ENCODE data around the gene TGFBR3L. TPM values are rescaled to one million over a fixed set of nuclear protein-coding genes. Genes with fewer than 3 reads are reported as not detected.

TGFBR3L gene
- total RNA-seq, 1 donor from 2014 or later = not detected

GRCh38 chr19:7895565-7895964, 19.1 kb upstream of the TGFBR3L start:
- Mint-ChIP-seq H3K27me3 (ENCODE audit: unreplicated experiment) (peaks cover 8% of the 10 kb centered on the region), H3K9me3 (ENCODE audit: unreplicated experiment) (no peaks in the 10 kb centered on the region), H3K36me3 (ENCODE audit: low read depth, unreplicated experiment) (no peaks in the 10 kb centered on the region), H3K4me3 (ENCODE audit: unreplicated experiment) (no peak overlapping the region), H3K4me1 (ENCODE audit: unreplicated experiment) (no peaks in the 10 kb centered on the region), H3K27ac (ENCODE audit: unreplicated experiment) (no peak overlapping the region)
- DNase-seq (ENCODE audit: low spot score) = no peak
- TF ChIP-seq, protein P1, sequence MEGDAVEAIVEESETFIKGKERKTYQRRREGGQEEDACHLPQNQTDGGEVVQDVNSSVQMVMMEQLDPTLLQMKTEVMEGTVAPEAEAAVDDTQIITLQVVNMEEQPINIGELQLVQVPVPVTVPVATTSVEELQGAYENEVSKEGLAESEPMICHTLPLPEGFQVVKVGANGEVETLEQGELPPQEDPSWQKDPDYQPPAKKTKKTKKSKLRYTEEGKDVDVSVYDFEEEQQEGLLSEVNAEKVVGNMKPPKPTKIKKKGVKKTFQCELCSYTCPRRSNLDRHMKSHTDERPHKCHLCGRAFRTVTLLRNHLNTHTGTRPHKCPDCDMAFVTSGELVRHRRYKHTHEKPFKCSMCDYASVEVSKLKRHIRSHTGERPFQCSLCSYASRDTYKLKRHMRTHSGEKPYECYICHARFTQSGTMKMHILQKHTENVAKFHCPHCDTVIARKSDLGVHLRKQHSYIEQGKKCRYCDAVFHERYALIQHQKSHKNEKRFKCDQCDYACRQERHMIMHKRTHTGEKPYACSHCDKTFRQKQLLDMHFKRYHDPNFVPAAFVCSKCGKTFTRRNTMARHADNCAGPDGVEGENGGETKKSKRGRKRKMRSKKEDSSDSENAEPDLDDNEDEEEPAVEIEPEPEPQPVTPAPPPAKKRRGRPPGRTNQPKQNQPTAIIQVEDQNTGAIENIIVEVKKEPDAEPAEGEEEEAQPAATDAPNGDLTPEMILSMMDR (IDR thresholded peaks at IDR 0.05; ENCODE audit: unreplicated experiment) = no peak

DNA sequence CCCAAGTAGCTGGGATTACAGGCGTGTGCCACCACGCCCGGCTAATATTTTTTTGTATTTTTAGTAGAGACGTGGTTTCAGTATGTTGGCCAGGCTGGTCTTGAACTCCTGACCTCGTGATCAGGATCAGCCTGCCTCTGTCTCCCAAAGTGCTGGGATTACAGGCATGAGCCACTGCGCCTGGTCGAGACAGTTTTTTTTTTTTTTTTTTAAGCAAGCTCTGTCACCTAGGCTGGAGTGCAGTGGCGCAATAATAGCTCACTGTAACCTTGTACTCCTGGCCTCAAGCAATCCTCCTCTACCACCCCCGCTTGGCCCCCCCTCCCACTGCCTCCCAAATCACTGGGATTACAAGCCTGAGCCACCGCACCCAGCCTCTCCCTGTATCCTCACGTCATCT, 17.3 kb upstream of the TGFBR3L start:
- TF ChIP-seq, protein P1 (IDR thresholded peaks at IDR 0.05; ENCODE audit: unreplicated experiment) = no peak
- H3K27ac Mint-ChIP-seq (ENCODE audit: unreplicated experiment) = no peak overlapping the region
- no peaks in the 10 kb centered on the region for H3K9me3 Mint-ChIP-seq (ENCODE audit: unreplicated experiment)
- H3K36me3 Mint-ChIP-seq (ENCODE audit: low read depth, unreplicated experiment) = no peaks in the 10 kb centered on the region
- no peak for DNase-seq (ENCODE audit: low spot score)
- no peak overlapping the region for H3K4me3 Mint-ChIP-seq (ENCODE audit: unreplicated experiment)
- peaks cover 6% of the 10 kb centered on the region for H3K27me3 Mint-ChIP-seq (ENCODE audit: unreplicated experiment)
- no peaks in the 10 kb centered on the region for H3K4me1 Mint-ChIP-seq (ENCODE audit: unreplicated experiment)

GRCh38 chr19:7898967-7899366, 15.7 kb upstream of the TGFBR3L start:
- H3K27ac Mint-ChIP-seq (ENCODE audit: unreplicated experiment) = no peak overlapping the region
- DNase-seq (ENCODE audit: low spot score) = no peak
- no peaks in the 10 kb centered on the region for H3K4me1 Mint-ChIP-seq (ENCODE audit: unreplicated experiment)
- H3K4me3 Mint-ChIP-seq (ENCODE audit: unreplicated experiment) = no peak overlapping the region
- no peaks in the 10 kb centered on the region for H3K9me3 Mint-ChIP-seq (ENCODE audit: unreplicated experiment)
- TF ChIP-seq, protein P1 (IDR thresholded peaks at IDR 0.05; ENCODE audit: unreplicated experiment) = no peak
- H3K27me3 Mint-ChIP-seq (ENCODE audit: unreplicated experiment) = peaks cover 11% of the 10 kb centered on the region
- no peaks in the 10 kb centered on the region for H3K36me3 Mint-ChIP-seq (ENCODE audit: low read depth, unreplicated experiment)

DNA sequence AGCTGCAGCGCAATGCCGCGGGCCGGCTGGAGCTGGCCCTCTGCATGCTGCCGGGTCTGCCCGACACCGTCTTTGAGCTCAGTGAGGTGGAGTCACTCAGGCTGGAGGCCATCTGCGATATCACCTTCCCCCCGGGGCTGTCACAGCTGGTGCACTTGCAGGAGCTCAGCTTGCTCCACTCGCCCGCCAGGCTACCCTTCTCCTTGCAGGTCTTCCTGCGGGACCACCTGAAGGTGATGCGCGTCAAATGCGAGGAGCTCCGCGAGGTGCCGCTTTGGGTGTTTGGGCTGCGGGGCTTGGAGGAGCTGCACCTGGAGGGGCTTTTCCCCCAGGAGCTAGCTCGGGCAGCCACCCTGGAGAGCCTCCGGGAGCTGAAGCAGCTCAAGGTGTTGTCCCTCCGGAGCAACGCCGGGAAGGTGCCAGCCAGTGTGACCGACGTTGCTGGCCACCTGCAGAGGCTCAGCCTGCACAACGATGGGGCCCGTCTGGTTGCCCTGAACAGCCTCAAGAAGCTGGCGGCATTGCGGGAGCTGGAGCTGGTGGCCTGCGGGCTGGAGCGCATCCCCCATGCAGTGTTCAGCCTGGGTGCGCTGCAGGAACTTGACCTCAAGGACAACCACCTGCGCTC, 14.8 kb upstream of the TGFBR3L start:
- Mint-ChIP-seq H3K4me1 (ENCODE audit: unreplicated experiment) (peaks cover 5% of the 10 kb centered on the region), H3K4me3 (ENCODE audit: unreplicated experiment) (no peak overlapping the region), H3K36me3 (ENCODE audit: low read depth, unreplicated experiment) (peaks cover 2% of the 10 kb centered on the region), H3K9me3 (ENCODE audit: unreplicated experiment) (no peaks in the 10 kb centered on the region), H3K27ac (ENCODE audit: unreplicated experiment) (no peak overlapping the region), H3K27me3 (ENCODE audit: unreplicated experiment) (peaks cover 13% of the 10 kb centered on the region)
- TF ChIP-seq, protein P1 (IDR thresholded peaks at IDR 0.05; ENCODE audit: unreplicated experiment) = no peak
- no peak for DNase-seq (ENCODE audit: low spot score)

DNA sequence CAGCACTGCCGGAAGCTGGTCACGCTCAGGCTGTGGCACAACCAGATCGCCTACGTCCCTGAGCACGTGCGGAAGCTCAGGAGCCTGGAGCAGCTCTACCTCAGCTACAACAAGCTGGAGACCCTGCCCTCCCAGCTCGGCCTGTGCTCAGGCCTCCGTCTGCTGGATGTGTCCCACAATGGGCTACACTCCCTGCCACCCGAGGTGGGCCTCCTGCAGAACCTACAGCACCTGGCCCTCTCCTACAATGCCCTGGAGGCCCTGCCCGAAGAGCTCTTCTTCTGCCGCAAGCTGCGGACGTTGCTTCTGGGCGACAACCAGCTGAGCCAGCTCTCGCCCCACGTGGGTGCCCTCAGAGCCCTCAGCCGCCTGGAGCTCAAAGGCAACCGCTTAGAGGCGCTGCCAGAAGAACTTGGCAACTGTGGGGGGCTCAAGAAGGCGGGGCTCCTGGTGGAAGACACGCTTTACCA, 14.2 kb upstream of the TGFBR3L start:
- TF ChIP-seq, protein P1 (IDR thresholded peaks at IDR 0.05; ENCODE audit: unreplicated experiment) = no peak
- no peak overlapping the region for H3K27ac Mint-ChIP-seq (ENCODE audit: unreplicated experiment)
- peaks cover 9% of the 10 kb centered on the region for H3K4me1 Mint-ChIP-seq (ENCODE audit: unreplicated experiment)
- no peaks in the 10 kb centered on the region for H3K9me3 Mint-ChIP-seq (ENCODE audit: unreplicated experiment)
- H3K4me3 Mint-ChIP-seq (ENCODE audit: unreplicated experiment) = no peak overlapping the region
- peaks cover 5% of the 10 kb centered on the region for H3K36me3 Mint-ChIP-seq (ENCODE audit: low read depth, unreplicated experiment)
- peaks cover 17% of the 10 kb centered on the region for H3K27me3 Mint-ChIP-seq (ENCODE audit: unreplicated experiment)
- DNase-seq (ENCODE audit: low spot score) = no peak
